Retinal pigment epithelial cell (primary cell): ENCODE data around the gene TYRP1.
"Not testable (repeated sequence)": the region's sequence is repeated elsewhere in the genome, so short reads cannot be mapped to it uniquely, and the experiment has no call there.

Source experiments
- DNase-seq: peaks from one replicate; pipeline ENCODE4 v3.0.0-alpha.2; 2010; ENCODE audit warnings: low read depth
- H3K4me3 ChIP-seq: 2 replicates; pipeline ENCODE4 v1.5.1; 2011; ENCODE audit warnings: mild to moderate bottlenecking, low read length, control low read depth, moderate library complexity
- CTCF ChIP-seq: conservative IDR thresholded peaks from 2 replicates; pipeline ENCODE4 v1.5.1; 2011; ENCODE audit warnings: low read depth, low read length, control low read depth, inconsistent platforms

TYRP1 gene

GRCh38 chr9:12657998-12658397 lies 35.2 kb upstream of the TYRP1 start:
- no peak overlapping the region for H3K4me3 ChIP-seq
- no peak for TF ChIP-seq CTCF
- DNase-seq, result no peak

- no peak for DNase-seq
- no peak overlapping the region for H3K4me3 ChIP-seq
- TF ChIP-seq CTCF, result no peak
Measured at GRCh38 chr9:12658531-12659209, 34.5 kb upstream of the TYRP1 start.

- no peak overlapping the region for H3K4me3 ChIP-seq
- DNase-seq, result no peak
- no peak for TF ChIP-seq CTCF
Measured at GRCh38 chr9:12659220-12659619, 34.0 kb upstream of the TYRP1 start.

GRCh38 chr9:12666813-12667212 lies 26.4 kb upstream of the TYRP1 start:
- no peak overlapping the region for H3K4me3 ChIP-seq
- TF ChIP-seq CTCF, result peak; percentile 16
- DNase-seq, result no peak

GRCh38 chr9:12667892-12668291 lies 25.3 kb upstream of the TYRP1 start:
- TF ChIP-seq CTCF, result no peak
- no peak for DNase-seq
- no peak overlapping the region for H3K4me3 ChIP-seq

GRCh38 chr9:12670006-12670405 lies 23.2 kb upstream of the TYRP1 start:
- no peak overlapping the region for H3K4me3 ChIP-seq
- TF ChIP-seq CTCF, result no peak
- no peak for DNase-seq

GRCh38 chr9:12674961-12675360 lies 18.2 kb upstream of the TYRP1 start:
- no peak overlapping the region for H3K4me3 ChIP-seq
- no peak for TF ChIP-seq CTCF
- no peak for DNase-seq

- DNase-seq, H3K4me3 ChIP-seq: not testable (repeated sequence)
Measured at GRCh38 chr9:12677462-12678126, 15.6 kb upstream of the TYRP1 start.
